Stimulated activated CD4-positive, alpha-beta T cell treated with anti-CD3 and anti-CD28 coated beads, TNF-alpha, amount 100 ng/mL, for 48 hours (primary cell): ENCODE data around the gene LAMC1.
"Not testable (repeated sequence)": the region's sequence is repeated elsewhere in the genome, so short reads cannot be mapped to it uniquely, and the experiment has no call there.

Source experiments
- DNase-seq, 3 donors: peaks; one replicate each; pipeline ENCODE4 v3.0.0-alpha.2; 2020; ENCODE audit warnings: low read depth in 3 of 3

Gene LAMC1

GRCh38 chr1:183148599-183148998 lies 125.4 kb downstream of the LAMC1 start:
- DNase-seq, result no peak

GRCh38 chr1:183149273-183149672 lies 126.1 kb downstream of the LAMC1 start:
- DNase-seq, result no peak

- not testable (repeated sequence) for DNase-seq
These were observed 126.8 kb downstream of the LAMC1 start for GRCh38 chr1:183150032-183150431.

GRCh38 chr1:183150445-183150844 lies 127.2 kb downstream of the LAMC1 start:
- DNase-seq, result no peak

- no peak for DNase-seq
These were observed 129.0 kb downstream of the LAMC1 start for GRCh38 chr1:183152180-183152579.

DNA sequence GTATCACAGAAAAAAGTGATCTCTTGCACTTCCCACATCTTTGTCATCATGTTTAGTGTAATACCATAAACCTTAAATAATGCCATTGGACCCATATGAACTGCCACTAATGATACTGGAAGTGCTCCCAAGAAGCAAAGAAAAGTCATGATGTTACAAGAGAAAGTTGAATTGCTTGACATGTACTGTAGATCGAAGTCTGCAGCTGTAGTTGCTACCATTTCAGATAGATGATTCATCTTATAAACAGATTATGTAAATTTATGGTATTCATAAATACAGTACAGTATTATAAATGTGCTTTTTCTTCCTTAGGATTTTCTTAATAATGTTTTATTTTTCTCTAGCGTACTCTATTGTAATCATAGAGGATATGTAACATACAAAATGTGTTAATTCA lies 132.7 kb downstream of the LAMC1 start:
- no peak for DNase-seq

DNA sequence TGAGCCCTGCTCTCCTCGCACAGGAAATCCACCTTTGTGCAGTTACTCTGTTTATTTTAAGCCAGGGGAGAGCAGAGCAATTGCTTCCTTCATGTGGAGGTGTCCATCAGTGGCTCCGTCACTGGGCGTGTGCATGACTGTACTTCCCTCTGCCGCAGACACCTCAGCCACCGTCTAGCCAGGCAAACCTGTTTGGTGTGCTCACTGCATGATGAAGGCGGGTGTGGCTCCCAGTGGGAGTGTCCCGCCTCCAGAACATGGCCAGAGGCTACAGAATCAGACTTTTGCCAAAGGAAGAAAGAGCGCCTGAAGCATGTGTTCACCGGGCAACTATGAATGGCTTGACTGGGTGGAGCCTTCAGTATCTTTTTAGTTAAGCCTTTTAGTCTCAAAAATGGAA lies 136.7 kb downstream of the LAMC1 start:
- DNase-seq, result no peak

DNA sequence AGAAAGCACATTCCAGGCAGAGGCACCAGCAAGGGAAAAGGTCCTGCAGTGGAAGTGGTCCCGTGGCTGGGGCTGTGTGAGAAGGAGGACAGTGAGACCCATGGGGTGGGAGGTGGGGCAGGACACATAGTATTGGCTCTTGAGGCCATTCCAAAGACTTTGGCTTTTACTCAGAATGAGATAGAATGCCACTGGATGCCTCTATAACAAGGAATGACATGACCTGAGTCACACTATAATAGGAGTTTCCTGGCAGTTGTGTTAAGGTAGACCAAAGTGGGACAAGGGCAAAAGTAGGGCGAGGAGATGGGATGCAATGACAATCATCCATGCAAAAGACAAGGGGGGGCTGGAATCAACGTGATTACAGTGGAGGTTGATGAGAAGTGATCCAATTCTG lies 138.2 kb downstream of the LAMC1 start:
- no peak for DNase-seq

DNA sequence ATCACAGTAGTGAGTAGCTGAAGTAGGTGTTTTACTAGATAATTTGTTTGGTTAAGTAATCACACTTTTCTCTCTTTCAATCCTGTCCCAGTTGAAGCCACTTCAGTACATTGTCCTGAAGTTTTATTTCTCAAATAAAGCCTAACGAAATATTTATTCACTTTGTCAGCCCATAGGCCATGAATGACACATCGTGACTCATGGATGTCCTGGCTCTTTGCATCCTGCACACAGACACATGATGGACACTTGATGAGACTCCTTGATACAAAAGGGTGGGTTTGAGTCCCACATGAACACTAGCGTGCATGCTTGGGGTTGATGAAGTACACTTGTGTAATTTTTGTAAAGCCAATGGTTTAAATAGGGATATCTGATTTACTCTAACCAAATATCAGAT lies 140.1 kb downstream of the LAMC1 start:
- no peak for DNase-seq

DNA sequence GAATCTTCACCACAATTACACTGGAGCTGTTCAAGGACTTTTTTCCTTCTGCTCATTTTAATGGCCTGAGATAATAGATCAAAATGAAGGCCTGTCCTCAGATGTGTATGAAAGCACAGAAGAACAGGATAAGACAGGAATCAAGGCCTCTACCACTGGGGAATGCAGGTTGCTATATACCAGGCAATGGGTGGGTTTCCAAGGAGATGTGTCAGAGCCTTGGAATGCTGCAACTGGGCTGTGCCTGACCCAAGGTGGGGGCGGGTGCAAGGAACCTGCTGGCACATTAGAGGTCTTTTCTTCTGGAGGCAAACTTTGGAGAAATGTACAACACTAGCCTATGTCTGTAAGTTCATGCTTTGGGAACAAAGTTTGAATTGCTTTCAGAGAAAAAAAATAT lies 141.1 kb downstream of the LAMC1 start:
- no peak for DNase-seq

DNA sequence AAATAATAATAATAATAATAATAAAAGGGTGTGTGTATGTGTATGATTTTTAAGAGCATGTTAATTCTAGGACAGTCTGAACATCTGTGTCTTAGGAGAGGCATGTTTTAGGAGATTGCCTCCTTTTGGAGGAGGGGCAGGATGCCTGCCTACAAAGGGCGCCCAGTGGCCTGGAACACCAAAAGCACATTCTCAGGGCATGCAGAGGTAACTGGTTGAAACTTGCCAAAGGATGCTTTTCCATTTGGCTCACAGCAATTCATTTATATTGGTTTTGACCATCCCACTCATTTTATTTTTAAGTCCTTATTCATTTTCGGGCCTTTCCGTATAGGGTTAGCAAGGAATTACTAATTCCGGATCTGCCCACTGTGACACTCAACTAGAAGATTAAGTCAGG lies 141.7 kb downstream of the LAMC1 start:
- no peak for DNase-seq

GRCh38 chr1:183165456-183165855 lies 142.2 kb downstream of the LAMC1 start:
- no peak for DNase-seq

DNA sequence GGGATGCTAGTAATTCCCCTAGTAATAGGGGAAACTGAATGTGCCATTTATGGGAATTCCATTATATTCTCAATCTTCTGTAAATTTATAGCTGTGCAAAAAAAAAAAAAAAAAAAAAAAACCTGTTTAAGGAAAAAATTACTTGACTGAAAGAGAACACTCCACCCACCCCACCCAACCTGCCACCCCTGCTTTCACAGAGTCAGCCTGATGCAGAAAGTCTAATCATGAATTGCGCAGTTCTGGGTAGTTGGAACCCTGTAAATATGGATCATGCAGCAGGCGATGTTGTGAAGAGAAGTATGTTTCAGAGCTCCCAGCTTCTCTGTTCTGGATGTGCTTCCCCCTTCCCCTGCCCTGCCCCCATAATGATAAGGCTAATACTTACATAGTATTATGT lies 143.2 kb downstream of the LAMC1 start:
- no peak for DNase-seq

GRCh38 chr1:183167676-183168075 lies 144.5 kb downstream of the LAMC1 start:
- DNase-seq, result no peak

DNA sequence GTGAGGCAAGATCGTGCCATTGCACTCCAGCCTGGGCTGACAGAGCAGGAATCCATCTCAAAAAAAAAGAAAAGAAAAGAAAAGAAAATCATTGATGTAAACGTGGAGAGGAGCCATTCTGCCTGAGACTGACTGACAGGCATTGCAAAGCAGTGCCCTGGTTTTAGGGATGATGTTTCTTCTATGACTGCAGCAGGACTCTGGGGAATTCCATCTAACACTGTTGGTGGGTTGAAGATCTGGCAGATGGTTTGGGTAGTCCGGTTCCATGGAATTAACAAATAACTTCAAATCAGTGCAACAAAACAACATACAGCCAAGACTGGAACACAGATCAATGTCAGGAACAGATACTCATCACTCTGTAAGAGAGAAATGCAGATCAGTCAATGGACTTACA lies 145.1 kb downstream of the LAMC1 start:
- no peak for DNase-seq

DNA sequence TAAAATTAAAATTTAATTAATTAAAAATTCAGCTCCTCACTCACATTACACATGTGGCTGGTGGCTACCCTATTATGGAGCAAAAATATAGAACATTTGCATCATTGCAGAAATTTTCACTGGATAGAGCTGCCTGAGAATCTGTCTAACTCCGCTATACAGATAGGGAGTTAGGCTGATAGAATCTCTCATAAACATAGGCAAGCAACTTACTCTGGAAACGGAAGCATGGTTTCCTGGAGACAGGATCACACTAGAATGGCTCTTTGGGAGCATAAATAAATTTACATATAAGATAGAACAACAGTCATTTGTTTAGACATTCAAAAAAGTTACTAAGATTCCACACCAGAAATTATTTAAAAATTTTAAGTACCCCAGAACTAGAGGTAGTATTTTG lies 150.6 kb downstream of the LAMC1 start:
- no peak for DNase-seq

- DNase-seq, result no peak
These were observed 152.4 kb downstream of the LAMC1 start for GRCh38 chr1:183175631-183176030.

DNA sequence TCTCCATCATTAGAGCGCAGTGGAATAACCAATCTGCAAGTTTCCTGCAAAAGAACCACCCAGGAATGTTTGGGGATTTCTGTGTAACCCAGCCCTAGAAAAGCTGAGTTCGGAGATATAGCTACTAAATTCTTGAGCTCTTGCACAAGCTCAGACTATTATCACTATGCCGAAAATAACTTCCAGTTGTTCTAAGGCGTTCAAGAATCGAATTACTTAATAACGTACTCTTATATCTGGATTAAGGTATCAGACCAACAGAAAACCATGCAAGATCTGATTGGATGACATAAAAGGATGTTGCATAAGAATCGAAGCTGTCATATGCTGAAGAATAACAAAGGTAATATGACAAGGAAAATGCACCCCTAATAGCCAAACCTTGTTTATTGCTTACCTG lies 155.3 kb downstream of the LAMC1 start:
- DNase-seq, result no peak

GRCh38 chr1:183179033-183179432 lies 155.8 kb downstream of the LAMC1 start:
- DNase-seq, result no peak

DNA sequence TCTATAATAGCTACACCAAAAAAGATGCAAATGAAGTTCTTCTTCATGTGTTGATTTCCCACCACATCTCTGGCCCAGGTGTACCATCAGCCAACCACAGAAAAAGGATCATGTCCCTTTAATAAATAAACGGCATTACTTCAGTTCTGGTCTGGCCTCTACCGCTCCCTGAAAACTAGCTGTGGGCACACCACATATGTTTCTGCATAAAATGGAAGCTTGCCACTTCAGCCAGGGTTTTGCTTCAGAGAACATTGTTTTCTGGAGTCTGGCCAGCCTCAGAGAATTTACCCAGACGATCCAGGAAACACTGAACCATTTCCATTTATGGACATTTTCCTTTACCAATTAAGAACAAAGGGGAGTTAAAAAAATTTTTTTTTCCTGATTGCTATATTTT lies 157.0 kb downstream of the LAMC1 start:
- no peak for DNase-seq

DNA sequence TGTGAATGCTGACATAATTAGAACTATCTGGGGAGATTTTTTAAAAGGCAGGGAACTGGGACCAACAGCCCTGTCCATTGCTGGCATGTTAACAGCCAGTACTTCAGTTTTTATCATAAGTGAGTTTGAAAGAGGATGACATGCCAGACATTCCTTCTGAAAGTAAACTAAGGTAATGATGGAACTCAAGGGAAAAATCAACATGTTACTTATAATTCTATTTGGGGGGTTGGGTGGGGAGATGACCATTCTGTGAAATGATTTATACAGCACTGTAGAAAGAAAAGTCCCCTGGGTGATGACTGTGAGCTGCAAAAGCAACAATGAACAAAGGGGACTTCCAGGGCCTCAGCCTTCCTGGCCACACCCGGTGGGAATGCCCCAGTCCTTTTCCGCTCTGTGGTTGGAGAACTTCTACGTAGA lies 157.4 kb downstream of the LAMC1 start:
- DNase-seq, result no peak

GRCh38 chr1:183185941-183186490 lies 162.8 kb downstream of the LAMC1 start, which contains the start of gene LAMC2:
Gene LAMC2, plus strand, starts transcription at chr1:183186264. Its CDS starts 89 bp downstream, at chr1:183186353.
- peak in 1 of 3 donors; percentile 11 for DNase-seq

- DNase-seq, result no peak
These were observed 163.6 kb downstream of the LAMC1 start for GRCh38 chr1:183186841-183187240.

DNA sequence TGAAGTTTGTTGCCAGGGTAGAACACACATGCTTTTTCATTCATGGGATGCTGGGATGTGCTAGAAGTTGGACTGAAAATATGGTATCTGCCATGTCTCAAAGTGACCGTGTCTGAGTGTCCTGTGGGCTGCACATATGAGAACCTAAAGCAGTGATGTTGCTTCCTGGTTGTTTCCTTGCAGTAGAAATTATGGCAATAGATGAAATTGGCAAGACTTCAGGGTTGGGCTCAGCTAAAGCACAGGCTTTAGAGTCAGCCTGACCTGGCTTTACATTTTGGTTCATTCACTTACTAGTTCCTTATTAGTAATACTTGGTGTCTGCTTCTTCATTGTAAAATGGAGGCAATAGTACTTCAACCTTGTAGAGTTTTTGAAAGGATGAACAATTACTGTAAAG lies 165.0 kb downstream of the LAMC1 start:
- no peak for DNase-seq
